ENCODE data around the gene SLC16A12.

The SLC16A12 gene

DNA sequence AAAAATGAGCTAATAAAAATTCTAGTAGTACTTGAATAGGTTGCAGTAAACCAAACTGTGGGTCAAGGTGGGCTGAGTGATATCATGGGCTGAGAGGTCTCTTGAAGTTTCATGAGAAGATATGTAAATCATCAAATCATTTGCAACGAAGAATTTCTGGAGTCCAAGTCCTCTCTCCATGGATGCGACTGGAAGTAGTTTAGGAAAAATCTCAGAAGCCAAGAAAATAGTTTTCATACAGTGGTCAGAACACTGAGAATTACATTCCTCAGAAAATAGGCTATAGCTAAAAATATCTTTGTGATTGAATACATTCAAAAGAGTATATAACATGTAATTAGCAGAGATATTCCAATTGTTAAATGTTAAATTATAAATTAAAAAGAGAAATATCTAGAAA lies 146.6 kb downstream of the SLC16A12 start:
- DNase-seq: no peak

DNA sequence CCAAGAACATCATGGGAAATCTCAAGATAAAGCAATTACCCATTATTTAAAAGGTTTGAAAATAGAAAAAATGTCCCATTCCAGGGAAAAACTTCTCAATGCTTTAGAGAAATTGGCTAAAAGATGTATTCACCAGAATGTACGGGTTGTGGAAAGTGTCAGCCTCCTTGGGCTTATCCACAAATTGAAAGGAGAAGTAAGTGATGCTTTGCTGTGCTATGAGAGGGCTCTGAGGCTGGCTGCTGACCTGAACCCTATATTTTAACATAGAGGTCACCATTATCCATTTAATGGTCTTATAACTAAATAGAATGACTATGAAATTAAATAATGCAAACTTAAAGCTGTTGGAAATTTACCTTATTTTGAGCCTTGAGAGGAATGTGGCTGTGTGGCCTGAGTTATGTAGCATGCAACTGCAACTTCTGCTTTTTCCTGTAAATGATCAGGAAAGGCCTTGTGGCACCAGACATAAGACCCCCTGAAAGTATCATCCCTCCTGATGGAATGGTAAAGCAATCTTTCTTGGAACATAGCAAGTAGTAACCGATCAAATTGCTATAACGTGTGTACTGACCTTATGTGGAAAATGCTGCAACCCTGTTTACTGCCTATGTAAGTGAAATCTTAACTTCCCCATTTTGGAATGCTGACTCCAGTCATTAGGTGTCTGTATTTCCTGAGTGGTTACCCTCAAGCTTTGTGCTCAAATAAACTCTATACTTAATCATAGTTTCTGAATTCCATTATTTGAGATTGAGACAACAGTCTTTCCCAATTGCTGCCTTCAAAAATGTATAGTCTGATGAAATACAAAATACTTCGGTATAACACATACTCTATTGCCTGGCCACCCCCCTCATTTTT lies 150.7 kb downstream of the SLC16A12 start:
- no peak for DNase-seq

DNA sequence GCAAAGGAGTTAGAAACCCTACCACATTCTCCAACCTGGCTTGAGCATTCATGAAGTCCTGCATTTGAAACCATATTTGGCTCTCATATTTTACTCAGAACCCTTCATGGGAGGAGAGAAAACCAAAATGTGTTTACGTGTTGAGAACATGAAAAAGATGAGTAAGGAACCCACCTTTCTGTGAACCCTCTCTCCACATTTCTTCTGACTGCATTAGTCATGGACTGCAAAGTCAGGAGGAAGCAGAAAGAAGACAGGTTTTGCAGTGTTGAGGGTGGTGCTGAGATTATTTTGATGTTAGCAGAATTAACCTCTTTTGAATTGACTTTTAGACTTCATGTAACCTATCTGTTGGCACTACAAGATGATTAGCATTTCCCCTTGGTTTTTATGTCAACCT lies 152.6 kb downstream of the SLC16A12 start:
- no peak for DNase-seq

All from NCI-H510A (cell line).